Measurements from ENCODE around the gene ZNF423.

Gene ZNF423

GRCh38 chr16:49848530-49848929 lies 7.4 kb downstream of the ZNF423 start:
- no peak for DNase-seq (ENCODE audit: low read depth)

GRCh38 chr16:49846800-49847199 lies 9.1 kb downstream of the ZNF423 start:
- no peak for DNase-seq (ENCODE audit: low read depth)

- DNase-seq (ENCODE audit: low read depth) = no peak
Observed at GRCh38 chr16:49844359-49844758, 11.6 kb downstream of the ZNF423 start.

- DNase-seq (ENCODE audit: low read depth) = no peak
Observed at GRCh38 chr16:49843758-49844157, 12.2 kb downstream of the ZNF423 start.

GRCh38 chr16:49842972-49843371 lies 12.9 kb downstream of the ZNF423 start:
- DNase-seq (ENCODE audit: low read depth) = no peak

GRCh38 chr16:49839017-49839825 lies 16.7 kb downstream of the ZNF423 start:
- DNase-seq (ENCODE audit: low read depth) = no peak

- no peak for DNase-seq (ENCODE audit: low read depth)
Observed at GRCh38 chr16:49838441-49839016, 17.4 kb downstream of the ZNF423 start.

- DNase-seq (ENCODE audit: low read depth) = no peak
Observed at GRCh38 chr16:49837688-49838410, 18.1 kb downstream of the ZNF423 start.

GRCh38 chr16:49836668-49837067 lies 19.2 kb downstream of the ZNF423 start:
- no peak for DNase-seq (ENCODE audit: low read depth)

- no peak for DNase-seq (ENCODE audit: low read depth)
Observed at GRCh38 chr16:49836218-49836617, 19.7 kb downstream of the ZNF423 start.

GRCh38 chr16:49835161-49835777 lies 20.6 kb downstream of the ZNF423 start:
- DNase-seq (ENCODE audit: low read depth) = no peak

GRCh38 chr16:49834531-49835151 lies 21.3 kb downstream of the ZNF423 start:
- no peak for DNase-seq (ENCODE audit: low read depth)

- no peak for DNase-seq (ENCODE audit: low read depth)
Observed at GRCh38 chr16:49833796-49834530, 21.9 kb downstream of the ZNF423 start.

- no peak for DNase-seq (ENCODE audit: low read depth)
Observed at GRCh38 chr16:49833085-49833484, 22.8 kb downstream of the ZNF423 start.

- no peak for DNase-seq (ENCODE audit: low read depth)
Observed at GRCh38 chr16:49832177-49832576, 23.7 kb downstream of the ZNF423 start.

GRCh38 chr16:49830873-49831272 lies 25.0 kb downstream of the ZNF423 start:
- DNase-seq (ENCODE audit: low read depth) = no peak

- DNase-seq (ENCODE audit: low read depth) = no peak
Observed at GRCh38 chr16:49828533-49829267, 27.2 kb downstream of the ZNF423 start.

GRCh38 chr16:49827805-49828438 lies 28.0 kb downstream of the ZNF423 start:
- DNase-seq (ENCODE audit: low read depth) = no peak

- no peak for DNase-seq (ENCODE audit: low read depth)
Observed at GRCh38 chr16:49826515-49826914, 29.4 kb downstream of the ZNF423 start.

- no peak for DNase-seq (ENCODE audit: low read depth)
Observed at GRCh38 chr16:49825041-49825440, 30.9 kb downstream of the ZNF423 start.

All from non-pigmented ciliary epithelial cell (primary cell).